Posterior vena cava (tissue), 2 donors: Measurements from ENCODE around the gene LRFN3. TPM values are rescaled to one million over a fixed set of nuclear protein-coding genes. Genes with fewer than 3 reads are reported as not detected.
"Not testable (repeated sequence)": the region's sequence is repeated elsewhere in the genome, so short reads cannot be mapped to it uniquely, and the experiment has no call there.

Source experiments
- DNase-seq: peaks from one replicate; pipeline ENCODE4 v3.0.0-alpha.2; 2020; ENCODE audit warnings: low spot score
- intact Hi-C, 2 donors: fragments of 100-400 bp; cut with DNase I; formaldehyde crosslinking; loops; one replicate each; pipeline versions ENCODE4 v1.14.1 to v1.14.2; 2022 to 2023
- total RNA-seq, 2 donors: library from RNA; stranded (reverse); fragmentation: NEBNext Ultra II Directional; extraction: Animal tissue kit (Norgen Biotek cat#: 25700); gene quantifications; one replicate each; pipeline ENCODE4 v1.2.1, GENCODE V29; 2021
- donor health status: DM: yes; HTN: yes; CAD: no.
- donor health status: DM: yes; HTN: yes; CAD: no.

The LRFN3 gene
- total RNA-seq, 2 donors from 2014 or later = 13.3 to 14.2 TPM

GRCh38 chr19:35958660-35959039 lies 22.5 kb downstream of the LRFN3 start:
- intact Hi-C loops = no loop called here
- no peak for DNase-seq

GRCh38 chr19:35959040-35959967 lies 23.1 kb downstream of the LRFN3 start:
- intact Hi-C loops = no loop called here

GRCh38 chr19:35959968-35960320 lies 23.8 kb downstream of the LRFN3 start:
- DNase-seq = no peak
- intact Hi-C loops = no loop called here

More at GRCh38 chr19:35959040-35959967, 23.1 kb downstream of the LRFN3 start:
- peak; percentile 82 for DNase-seq

- no peak for DNase-seq
- intact Hi-C loops = no loop called here
Measured at GRCh38 chr19:35960432-35960972, 24.3 kb downstream of the LRFN3 start.

GRCh38 chr19:35963514-35963913 lies 27.3 kb downstream of the LRFN3 start:
- DNase-seq = no peak
- intact Hi-C loops = no loop called here

GRCh38 chr19:35966771-35967170 lies 30.6 kb downstream of the LRFN3 start:
- no peak for DNase-seq
- intact Hi-C loops = no loop called here

- no peak for DNase-seq
- intact Hi-C loops = no loop called here
Measured at GRCh38 chr19:35973487-35973886, 37.3 kb downstream of the LRFN3 start.

GRCh38 chr19:35975608-35976214 lies 39.5 kb downstream of the LRFN3 start:
- no peak for DNase-seq
- intact Hi-C loops = no loop called here

DNA sequence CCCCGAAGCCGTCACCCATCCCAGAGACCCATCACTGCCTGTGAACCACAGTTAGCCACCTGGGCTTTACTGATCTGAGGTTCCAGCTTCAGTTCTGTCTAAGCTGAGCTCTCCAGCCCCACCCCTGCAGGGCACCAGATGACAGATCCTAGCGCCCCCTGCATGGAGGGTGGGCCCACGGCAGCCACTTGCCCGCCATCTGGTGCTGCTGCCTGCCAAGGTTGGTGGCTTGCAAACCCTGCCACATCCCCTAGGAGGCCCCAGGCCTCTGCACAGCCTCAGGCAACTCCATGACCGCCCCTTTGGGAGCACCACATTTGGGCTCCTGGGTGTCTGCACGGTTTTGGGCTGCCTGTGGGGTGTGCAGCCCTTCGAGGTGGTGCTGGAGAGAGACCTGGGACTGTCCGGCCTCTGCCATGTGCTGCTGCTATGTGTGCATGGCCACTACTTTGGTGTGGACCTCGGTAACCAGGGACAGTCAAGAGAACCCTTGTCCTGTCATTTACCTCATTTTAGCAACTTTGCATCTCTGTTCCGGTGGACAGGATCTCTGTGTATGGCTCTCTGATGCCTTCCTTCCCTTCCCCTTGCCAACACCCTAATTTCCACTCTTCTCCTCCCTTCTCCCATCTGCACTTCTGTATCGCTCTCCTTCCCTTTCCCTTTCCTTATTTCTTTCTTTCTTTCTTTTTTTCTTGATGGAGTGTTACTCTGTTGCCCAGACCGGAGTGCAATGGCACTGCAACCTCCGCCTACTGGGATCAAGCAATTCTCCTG lies 41.5 kb downstream of the LRFN3 start:
- no peak for DNase-seq
- intact Hi-C loops = no loop called here

DNA sequence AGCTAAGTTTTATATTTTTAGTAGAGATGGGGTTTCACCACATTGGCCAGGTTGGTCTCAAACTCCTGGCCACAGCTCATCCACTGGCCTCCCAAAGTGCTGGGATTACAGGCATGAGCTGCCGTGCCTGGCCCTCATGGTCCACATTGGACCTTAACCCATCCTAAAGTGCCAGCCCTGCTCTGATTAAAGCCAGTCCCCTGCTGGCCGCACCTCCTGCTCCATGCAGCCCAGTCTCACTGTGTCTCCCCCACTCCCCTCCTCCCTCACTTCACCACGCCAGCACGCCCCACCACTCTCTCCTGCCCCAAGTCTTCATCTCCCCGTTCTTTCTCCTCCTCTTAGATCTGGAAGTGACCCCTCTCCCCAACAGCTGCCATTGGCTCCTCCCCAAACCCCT lies 42.1 kb downstream of the LRFN3 start:
- DNase-seq = no peak

GRCh38 chr19:35978832-35979365 lies 42.7 kb downstream of the LRFN3 start:
- intact Hi-C loops = no loop called here
- DNase-seq = no peak

More for the DNA sequence above, 42.1 kb downstream of the LRFN3 start:
- intact Hi-C loops = no loop called here

DNA sequence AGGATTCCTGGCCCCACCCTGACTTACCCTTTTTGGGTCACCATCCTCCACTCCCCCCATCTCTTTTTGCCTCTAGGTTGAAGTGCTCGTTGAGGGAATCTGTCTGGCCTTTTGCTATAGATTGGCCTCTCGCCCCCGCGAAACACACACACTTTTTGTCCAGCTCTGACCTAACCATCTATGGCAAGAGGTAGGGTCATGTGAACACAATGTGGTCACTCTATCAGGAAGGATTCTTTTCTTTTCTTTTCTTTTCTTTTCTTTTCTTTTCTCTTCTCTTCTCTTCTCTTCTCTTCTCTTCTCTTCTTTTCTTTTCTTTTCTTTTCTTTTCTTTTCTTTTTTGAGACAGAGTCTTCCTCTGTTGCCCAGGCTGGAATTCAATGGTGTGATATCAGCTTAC lies 44.8 kb downstream of the LRFN3 start:
- intact Hi-C loops, DNase-seq: not testable (repeated sequence)

- intact Hi-C loops = no loop called here
- DNase-seq = no peak
Measured at GRCh38 chr19:35983177-35983576, 47.0 kb downstream of the LRFN3 start.

DNA sequence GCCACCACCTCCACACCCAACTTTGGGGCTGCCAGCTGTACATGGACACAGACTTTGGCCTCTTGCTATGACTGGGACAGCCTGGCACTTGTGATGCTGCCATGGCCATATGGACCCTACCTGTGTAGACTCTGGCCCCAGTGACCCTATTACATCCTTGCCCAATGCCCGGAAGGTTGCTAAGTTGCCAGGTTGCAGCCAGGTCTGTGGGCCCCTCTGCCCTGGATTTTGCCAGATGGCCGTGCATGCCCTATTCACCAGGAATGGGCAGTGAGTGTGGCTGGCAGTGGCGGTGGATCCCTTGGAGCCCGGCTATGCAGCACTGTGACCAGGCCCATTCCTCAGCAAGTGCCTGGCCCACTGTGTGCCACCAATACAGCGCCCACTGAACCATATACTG lies 49.9 kb downstream of the LRFN3 start:
- no peak for DNase-seq
- intact Hi-C loops = no loop called here

DNA sequence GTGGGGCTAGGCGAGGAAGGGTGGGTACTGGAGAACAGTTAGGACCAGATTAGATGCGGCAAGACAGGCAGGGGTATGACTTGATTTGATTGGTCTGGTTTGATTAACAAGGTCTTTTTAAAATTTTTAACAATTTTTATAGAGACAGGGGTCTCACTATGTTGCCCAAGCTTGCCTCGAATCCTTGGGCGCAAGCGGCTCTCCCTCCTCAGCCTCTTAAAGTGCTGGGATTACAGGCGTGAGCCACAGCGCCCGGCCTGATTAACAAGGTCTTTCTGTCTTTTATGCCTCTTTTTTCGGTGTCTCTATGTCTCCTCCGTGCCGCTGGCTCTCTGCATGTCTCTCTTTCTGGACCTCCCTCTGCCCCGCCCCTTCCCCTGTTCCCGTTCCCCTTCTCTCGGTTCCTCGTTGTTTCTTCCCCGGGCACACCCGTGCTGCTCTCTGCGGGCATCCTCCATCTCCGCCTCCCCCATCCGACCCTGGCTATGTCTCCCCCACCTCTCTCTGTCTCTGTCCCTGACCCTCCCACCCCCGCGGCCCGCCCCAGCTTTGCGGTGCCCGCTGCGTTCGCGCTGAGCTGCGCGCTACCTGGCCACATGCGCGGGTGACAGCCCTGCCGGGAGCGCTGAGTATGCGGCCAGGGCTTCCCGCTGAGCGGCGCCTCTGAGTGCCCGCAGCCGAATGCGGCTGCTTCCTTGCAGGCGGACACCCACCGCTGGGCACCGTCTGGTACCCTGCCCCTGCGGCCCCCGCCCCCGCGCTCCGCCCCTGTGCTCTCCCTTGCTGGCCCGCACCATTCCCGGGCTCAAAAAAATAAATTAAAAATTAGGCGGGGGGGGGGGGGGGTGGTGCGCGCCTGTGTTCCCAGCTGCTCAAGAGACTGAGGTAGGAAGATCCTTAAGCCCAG lies 50.7 kb downstream of the LRFN3 start:
- no peak for DNase-seq
- intact Hi-C loops = no loop called here

DNA sequence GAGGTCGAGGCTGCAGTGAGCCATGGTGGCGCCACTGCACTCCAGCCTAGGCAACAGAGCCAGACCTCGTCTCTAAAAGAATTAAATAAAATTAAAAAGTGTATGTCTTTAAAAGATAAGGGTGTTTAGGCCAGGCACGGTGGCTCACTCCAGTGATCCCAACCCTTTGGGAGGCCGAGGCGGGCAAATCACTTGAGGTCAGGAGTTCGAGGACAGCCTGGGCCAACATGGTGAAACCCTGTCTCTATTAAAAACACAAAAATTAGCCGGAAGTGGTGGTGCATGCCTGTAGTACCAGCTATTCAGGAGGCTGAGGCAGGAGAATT lies 51.4 kb downstream of the LRFN3 start:
- no peak for DNase-seq
- intact Hi-C loops = no loop called here

GRCh38 chr19:35988824-35989223 lies 52.6 kb downstream of the LRFN3 start:
- intact Hi-C loops = no loop called here
- no peak for DNase-seq

GRCh38 chr19:35990156-35990555 lies 54.0 kb downstream of the LRFN3 start:
- intact Hi-C loops = no loop called here
- DNase-seq = no peak
